HepG2 (cell line): ENCODE data around the gene GADD45A. TPM values are rescaled to one million over a fixed set of nuclear protein-coding genes. Genes with fewer than 3 reads are reported as not detected.

Experiments used
- CENPX ChIP-seq: sonication (generic); formaldehyde crosslinking; IDR thresholded peaks from 2 replicates; pipeline ENCODE4 v1.9.0; 2021; ENCODE audit warnings: mild to moderate bottlenecking, missing genetic modification reagents, moderate library complexity
- FOSL1 ChIP-seq: sonication (generic); formaldehyde crosslinking; IDR thresholded peaks from 2 replicates; pipeline ENCODE4 v1.9.0; 2021; ENCODE audit warnings: missing genetic modification reagents, borderline replicate concordance
- HNF4A ChIP-seq: sonication (generic); formaldehyde crosslinking; IDR thresholded peaks from 2 replicates; pipeline ENCODE4 v1.4.0; 2020; ENCODE audit warnings: missing genetic modification reagents
- KDM2A ChIP-seq: sonication (generic); formaldehyde crosslinking; IDR thresholded peaks from 2 replicates; pipeline ENCODE4 v1.4.0; 2020; ENCODE audit warnings: low read depth, missing genetic modification reagents, borderline replicate concordance
- MAFK ChIP-seq, 2 experiments: IDR thresholded peaks in 1 of 2; conservative IDR thresholded peaks in 1 of 2; 2 replicates each; pipeline ENCODE4 v1.6.1; 2011; ENCODE audit warnings: improper control_type of control experiment in 2 of 2, low read length in 2 of 2
- MIER3 ChIP-seq: IDR thresholded peaks from 2 replicates; pipeline ENCODE4 v1.6.1; 2016; ENCODE audit warnings: missing compliant biosample characterization, borderline replicate concordance
- MYC ChIP-seq: sonication (generic); formaldehyde crosslinking; IDR thresholded peaks from 2 replicates; pipeline ENCODE4 v1.9.0; 2021; ENCODE audit warnings: missing genetic modification reagents, borderline replicate concordance
- NFYB ChIP-seq: sonication (generic); formaldehyde crosslinking; IDR thresholded peaks from 2 replicates; pipeline ENCODE4 v1.4.0; 2020; ENCODE audit warnings: missing genetic modification reagents
- NONO ChIP-seq, 2 experiments: fragments of 450-650 bp in 1 of 2; sonication (generic) in 1 of 2; formaldehyde crosslinking in 1 of 2; IDR thresholded peaks in 1 of 2; conservative IDR thresholded peaks in 1 of 2; 2 replicates each; pipeline versions ENCODE4 v1.6.1 to v1.8.0; 2017 to 2022; ENCODE audit warnings: mild to moderate bottlenecking in 1 of 2, missing genetic modification reagents in 1 of 2, moderate library complexity in 1 of 2
- RNF2 ChIP-seq: fragments of 450-650 bp; conservative IDR thresholded peaks from 2 replicates; pipeline ENCODE4 v1.6.1; 2016; ENCODE audit warnings: low read depth
- SALL2 ChIP-seq: sonication (generic); formaldehyde crosslinking; IDR thresholded peaks from 2 replicates; pipeline ENCODE4 v1.8.1; 2023; ENCODE audit warnings: mild to moderate bottlenecking, missing genetic modification reagents, inconsistent platforms
- SATB2 ChIP-seq: sonication (generic); formaldehyde crosslinking; IDR thresholded peaks from 2 replicates; pipeline ENCODE4 v1.5.0; 2020; ENCODE audit warnings: missing genetic modification reagents
- SNRNP70 ChIP-seq: fragments of 200-400 bp; formaldehyde crosslinking; IDR thresholded peaks from 2 replicates; pipeline ENCODE4 v1.6.1; 2017; ENCODE audit warnings: mild to moderate bottlenecking, low read depth, low read length, moderate library complexity
- TBL1XR1 ChIP-seq: fragments of 150-350 bp; IDR thresholded peaks from 2 replicates; pipeline ENCODE4 v1.6.1; 2014; ENCODE audit warnings: borderline replicate concordance, low read length; ENCODE audit not compliant: partially characterized antibody
- ZBTB26 ChIP-seq: IDR thresholded peaks from 2 replicates; pipeline ENCODE4 v1.6.1; 2016; ENCODE audit warnings: missing compliant biosample characterization, missing genetic modification reagents, borderline replicate concordance
- ZBTB7B ChIP-seq: sonication (generic); formaldehyde crosslinking; IDR thresholded peaks from 2 replicates; pipeline ENCODE4 v1.4.0; 2020; ENCODE audit warnings: missing genetic modification reagents
- ZFP36L1 ChIP-seq: sonication (generic); formaldehyde crosslinking; IDR thresholded peaks from 2 replicates; pipeline ENCODE4 v1.8.0; 2022; ENCODE audit warnings: mild to moderate bottlenecking, missing genetic modification reagents, moderate library complexity
- ZFP90 ChIP-seq: sonication (generic); formaldehyde crosslinking; IDR thresholded peaks from 2 replicates; pipeline ENCODE4 v1.8.0; 2022; ENCODE audit warnings: missing genetic modification reagents, mild to moderate bottlenecking, inconsistent platforms, borderline replicate concordance
- ZNF235 ChIP-seq: sonication (generic); formaldehyde crosslinking; IDR thresholded peaks from 2 replicates; pipeline ENCODE4 v1.8.1; 2023; ENCODE audit warnings: mild to moderate bottlenecking, missing genetic modification reagents, borderline replicate concordance
- ZNF441 ChIP-seq: sonication (generic); formaldehyde crosslinking; IDR thresholded peaks from 2 replicates; pipeline ENCODE4 v1.7.0; 2021; ENCODE audit warnings: missing genetic modification reagents, borderline replicate concordance
- ZNF446 ChIP-seq: sonication (generic); formaldehyde crosslinking; IDR thresholded peaks from 2 replicates; pipeline ENCODE4 v1.5.0; 2020; ENCODE audit warnings: mild to moderate bottlenecking, missing genetic modification reagents
- ZNF569 ChIP-seq: sonication (generic); formaldehyde crosslinking; IDR thresholded peaks from 2 replicates; pipeline ENCODE4 v1.5.0; 2020; ENCODE audit warnings: mild to moderate bottlenecking, missing genetic modification reagents, moderate library complexity, borderline replicate concordance
- ZNF580 ChIP-seq: IDR thresholded peaks from 2 replicates; pipeline ENCODE4 v1.6.1; 2016; ENCODE audit warnings: low read depth, borderline replicate concordance
- ZNF598 ChIP-seq: sonication (generic); formaldehyde crosslinking; IDR thresholded peaks from 2 replicates; pipeline ENCODE4 v1.5.1; 2020; ENCODE audit warnings: mild to moderate bottlenecking, missing genetic modification reagents, borderline replicate concordance
- polyA plus RNA-seq, 8 experiments: library from polyadenylated mRNA; depleted of rRNA in 3 of 8; stranded (reverse) in 7 of 8; unstranded in 1 of 8; fragments of >200 nt; fragmentation: Illumina TruSeq in 4 of 8; extraction: Trizol in 4 of 8; gene quantifications; 2 replicates each; pipeline versions ENCODE4 v1.2.1 to v1.2.3, GENCODE V29; 2011 to 2016; ENCODE audit warnings: low read depth in 4 of 8, missing spikeins in 1 of 8, mixed read lengths in 1 of 8; ENCODE audit not compliant: insufficient read depth in 1 of 8
- total RNA-seq, 5 experiments: library from RNA; depleted of rRNA; stranded (reverse); fragments of >200 nt; fragmentation: Illumina TruSeq; extraction: Trizol; gene quantifications; 2 replicates each; pipeline ENCODE4 v1.2.3, GENCODE V29; 2016; ENCODE audit warnings: low read depth in 1 of 5
- TF ChIP-seq, protein P1 (sequence below): sonication (generic); formaldehyde crosslinking; IDR thresholded peaks from 2 replicates; pipeline ENCODE4 v1.9.0; 2021; ENCODE audit warnings: missing genetic modification reagents, mild to moderate bottlenecking, borderline replicate concordance
- TF ChIP-seq, protein P2 (sequence below): IDR thresholded peaks from 2 replicates; pipeline ENCODE4 v1.6.1; 2012; ENCODE audit warnings: inconsistent platforms

GADD45A gene
- total and polyA plus RNA-seq, 2 of the 13 experiments (the other 11 are each of a cell fraction or from before 2014, with no cell fraction given) = 33.2 to 46.2 TPM

- TF ChIP-seq, protein P1, sequence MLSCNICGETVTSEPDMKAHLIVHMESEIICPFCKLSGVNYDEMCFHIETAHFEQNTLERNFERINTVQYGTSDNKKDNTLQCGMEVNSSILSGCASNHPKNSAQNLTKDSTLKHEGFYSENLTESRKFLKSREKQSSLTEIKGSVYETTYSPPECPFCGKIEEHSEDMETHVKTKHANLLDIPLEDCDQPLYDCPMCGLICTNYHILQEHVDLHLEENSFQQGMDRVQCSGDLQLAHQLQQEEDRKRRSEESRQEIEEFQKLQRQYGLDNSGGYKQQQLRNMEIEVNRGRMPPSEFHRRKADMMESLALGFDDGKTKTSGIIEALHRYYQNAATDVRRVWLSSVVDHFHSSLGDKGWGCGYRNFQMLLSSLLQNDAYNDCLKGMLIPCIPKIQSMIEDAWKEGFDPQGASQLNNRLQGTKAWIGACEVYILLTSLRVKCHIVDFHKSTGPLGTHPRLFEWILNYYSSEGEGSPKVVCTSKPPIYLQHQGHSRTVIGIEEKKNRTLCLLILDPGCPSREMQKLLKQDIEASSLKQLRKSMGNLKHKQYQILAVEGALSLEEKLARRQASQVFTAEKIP (CRISPR knock-in tag) = no peak
- TF ChIP-seq MYC (CRISPR knock-in tag) = peak; percentile 49; the same call in 1 of the 2 replicates
- peak; percentile 65 for TF ChIP-seq TBL1XR1
- no peak for TF ChIP-seq ZBTB7B (CRISPR knock-in tag)
- no peak for TF ChIP-seq FOSL1 (CRISPR knock-in tag)
- TF ChIP-seq SNRNP70 = no peak
- no peak for TF ChIP-seq CENPX (CRISPR knock-in tag)
- peak; percentile 71 for TF ChIP-seq NFYB (CRISPR knock-in tag)
- peak; percentile 97; the same call in 1 of the 2 replicates for TF ChIP-seq ZNF580
- TF ChIP-seq, protein P2, sequence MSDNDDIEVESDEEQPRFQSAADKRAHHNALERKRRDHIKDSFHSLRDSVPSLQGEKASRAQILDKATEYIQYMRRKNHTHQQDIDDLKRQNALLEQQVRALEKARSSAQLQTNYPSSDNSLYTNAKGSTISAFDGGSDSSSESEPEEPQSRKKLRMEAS = peak; percentile 71
- TF ChIP-seq RNF2 = 0 out of 2 replicates have a peak, but pooled peaks have one; percentile 55
- TF ChIP-seq SATB2 (CRISPR knock-in tag) = no peak
- TF ChIP-seq ZFP90 (CRISPR knock-in tag) = no peak
- TF ChIP-seq MIER3 (CRISPR knock-in tag) = peak; percentile 82; the same call in 1 of the 2 replicates
- peak; percentile 76; the same call in 1 of the 2 replicates for TF ChIP-seq ZNF446 (CRISPR knock-in tag)
- peak; percentile 83 for TF ChIP-seq ZBTB26 (CRISPR knock-in tag)
- no peak for TF ChIP-seq ZNF569 (CRISPR knock-in tag)
- TF ChIP-seq KDM2A (CRISPR knock-in tag) = peak; percentile 82
- TF ChIP-seq ZNF235 = peak; percentile 77
- TF ChIP-seq HNF4A (CRISPR knock-in tag) = no peak
- peak; percentile 97 for TF ChIP-seq SALL2 (CRISPR knock-in tag)
- TF ChIP-seq MAFK (conservative IDR thresholded peaks at IDR 0.05 in 1 of 2, IDR thresholded peaks at IDR 0.05 in 1 of 2; ENCODE audit: low read length in 2 of 2) = no peak
- TF ChIP-seq NONO (IDR thresholded peaks at IDR 0.05) = no peak
- TF ChIP-seq NONO (CRISPR knock-in tag; conservative IDR thresholded peaks at IDR 0.05) = peak; percentile 96
- TF ChIP-seq ZFP36L1 (CRISPR knock-in tag) = peak; percentile 85
- peak; percentile 77; the same call in 1 of the 2 replicates for TF ChIP-seq ZNF598 (CRISPR knock-in tag)
- TF ChIP-seq ZNF441 (CRISPR knock-in tag) = no peak; the same call in 1 of the 2 replicates
These were observed at the start of gene GADD45A (continued) for GRCh38 chr1:67685067-67685557.
